ENCODE results near the gene S100A13.
A peak's percentile ranks its signal among the peaks of the same experiment; 100 is the strongest.
"Not testable (repeated sequence)": the region's sequence is repeated elsewhere in the genome, so short reads cannot be mapped to it uniquely, and the experiment has no call there.

S100A13 gene

DNA sequence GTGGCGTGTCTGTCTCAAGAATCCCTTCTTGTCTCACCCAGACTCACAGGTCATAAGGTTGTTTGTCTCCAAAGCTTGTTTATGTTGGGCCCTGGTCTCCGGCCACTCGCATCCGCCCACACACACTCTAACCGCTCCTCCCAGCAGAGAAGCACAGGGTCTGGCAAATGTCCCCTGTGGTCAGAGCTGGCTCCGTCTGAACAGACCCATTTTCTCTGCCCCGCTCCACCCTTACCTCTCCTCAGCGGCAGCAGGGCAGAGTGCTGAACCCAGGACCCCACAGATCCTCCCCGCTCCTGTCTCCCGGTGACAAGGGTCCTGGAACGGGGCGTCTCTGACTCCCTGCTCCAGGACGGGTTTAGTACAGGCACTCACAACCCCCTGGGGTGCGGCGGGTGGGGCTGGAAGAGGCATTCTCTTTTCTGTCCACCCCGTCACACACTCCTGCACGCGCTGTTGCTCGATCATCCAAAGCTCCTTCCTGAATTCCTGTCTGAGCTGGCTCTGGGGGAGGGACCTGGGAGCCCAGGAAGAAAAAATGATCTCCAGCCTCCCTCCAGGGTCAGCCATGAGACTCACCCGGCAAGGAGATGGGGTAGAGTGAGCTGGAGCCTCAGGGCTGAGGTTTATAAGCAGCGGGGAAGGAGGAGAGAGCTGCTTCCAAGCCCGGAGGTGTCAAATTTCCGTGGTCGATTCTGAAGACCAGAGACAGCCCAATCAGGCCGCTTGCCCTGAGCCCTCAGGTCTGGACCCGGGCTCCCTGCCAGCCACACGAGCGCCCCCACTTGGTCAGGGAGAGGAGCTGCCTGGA is at the start of gene S100A13:
Gene S100A13, minus strand, starts transcription at position 602 of the 811 bp plus-strand sequence. CDS start 1,033 bp downstream, outside the sequence.
- peak; percentile 89 for DNase-seq

DNA sequence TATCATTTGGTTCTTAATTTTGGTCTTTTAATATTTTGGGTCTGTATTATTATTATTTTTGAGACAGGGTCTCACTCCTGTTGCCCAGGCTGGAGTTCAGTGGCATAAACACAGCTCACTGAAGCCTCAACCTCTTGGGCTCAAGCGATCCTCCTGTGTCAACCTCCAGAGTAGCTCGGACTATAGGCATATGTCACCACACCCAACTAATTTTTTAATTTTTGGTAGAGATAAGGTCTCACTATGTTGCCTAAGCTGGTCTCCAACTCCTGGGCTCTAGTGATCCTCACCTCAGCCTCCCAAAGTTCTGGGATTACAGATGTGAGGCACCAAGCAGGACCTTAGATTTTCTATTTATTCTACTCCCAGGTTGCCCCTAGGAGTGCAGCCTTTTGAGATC is 46.2 kb upstream of the S100A13 start:
- no peak for DNase-seq

DNA sequence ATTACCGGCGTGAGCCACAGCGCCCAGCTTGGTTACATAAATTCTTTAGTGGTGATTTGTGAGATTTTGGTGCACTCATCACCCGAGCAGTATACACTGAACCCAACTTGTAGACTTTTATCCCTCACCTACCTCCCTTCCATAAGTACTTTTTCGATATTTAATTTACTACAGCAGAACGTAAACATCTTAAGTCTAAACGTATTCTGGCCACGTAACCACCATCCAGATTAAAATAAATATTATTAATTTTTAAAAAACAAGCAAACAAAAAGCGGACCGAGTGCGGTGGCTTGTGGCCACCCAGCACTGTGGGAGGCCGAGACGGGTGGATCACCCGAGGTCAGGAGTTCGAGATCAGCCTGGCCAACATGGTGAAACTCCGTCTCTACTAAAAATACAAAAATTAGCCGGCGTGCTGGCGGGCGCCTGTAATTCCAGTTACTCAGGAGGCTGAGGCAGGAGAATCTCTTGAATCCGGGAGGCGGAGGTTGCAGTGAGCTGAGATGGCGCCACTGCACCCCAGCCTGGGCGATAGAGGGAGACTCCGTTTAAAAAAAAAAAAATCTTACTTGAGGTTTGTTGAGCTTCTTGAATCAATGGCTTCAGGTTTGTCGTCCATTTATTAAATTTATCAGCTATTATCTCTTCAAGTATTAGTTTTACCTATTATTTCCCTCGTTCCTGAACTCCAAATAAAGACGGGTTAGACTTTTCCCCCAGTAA is 44.5 kb upstream of the S100A13 start:
- not testable (repeated sequence) for DNase-seq

GRCh38 chr1:153670859-153671627 is 43.7 kb upstream of the S100A13 start, which contains the start of gene ILF2:
ILF2 (minus strand) TSS chr1:153670993; CDS start chr1:153670922, 71 bp downstream.
- DNase-seq: peak; percentile 99

DNA sequence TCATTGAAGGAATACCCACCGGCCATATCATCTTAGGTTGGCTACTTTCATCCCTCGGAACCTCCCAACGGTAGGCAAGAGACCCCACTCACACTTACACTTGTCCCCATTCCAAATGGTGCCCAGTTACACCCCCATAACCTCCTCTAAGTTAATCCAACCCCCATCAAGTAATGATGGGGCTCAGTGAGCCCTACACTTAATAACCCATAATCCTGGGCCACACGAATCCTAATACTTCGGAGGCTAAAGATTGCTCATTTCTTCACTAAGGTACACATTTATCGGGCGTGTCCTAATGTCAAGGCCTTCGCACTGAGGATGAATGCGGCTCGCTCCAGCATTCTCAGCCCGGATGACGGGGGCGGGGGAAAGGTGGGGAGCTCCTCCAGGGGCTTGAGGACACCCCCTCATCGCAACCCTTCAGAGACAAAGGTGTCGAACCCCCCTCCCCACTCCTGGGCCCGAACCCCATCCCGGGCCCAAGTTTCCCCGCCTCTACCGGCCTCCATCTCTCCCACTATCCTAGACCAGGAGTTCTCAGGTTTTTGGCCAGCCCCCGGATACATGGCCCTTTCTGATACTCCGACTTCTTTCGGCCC is 43.1 kb upstream of the S100A13 start:
- no peak for DNase-seq

DNA sequence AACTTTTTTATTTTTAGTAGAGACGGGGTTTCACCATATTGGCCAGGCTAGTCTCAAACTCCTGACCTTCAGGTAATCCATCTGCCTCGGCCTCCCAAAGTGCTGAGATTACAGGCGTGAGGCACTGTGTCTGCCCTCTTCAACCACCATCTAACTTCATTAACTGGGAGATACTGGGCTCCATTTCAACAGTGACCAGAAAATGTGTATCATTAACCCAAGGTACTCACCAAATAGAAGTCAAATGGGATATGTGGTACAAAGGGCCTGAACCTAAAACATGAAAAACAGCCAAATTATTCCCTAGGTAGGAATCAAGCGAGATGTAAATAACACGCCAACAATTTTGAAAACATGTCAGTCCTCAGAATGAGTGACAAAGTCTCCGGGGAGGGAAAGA is 42.3 kb upstream of the S100A13 start:
- DNase-seq: no peak

DNA sequence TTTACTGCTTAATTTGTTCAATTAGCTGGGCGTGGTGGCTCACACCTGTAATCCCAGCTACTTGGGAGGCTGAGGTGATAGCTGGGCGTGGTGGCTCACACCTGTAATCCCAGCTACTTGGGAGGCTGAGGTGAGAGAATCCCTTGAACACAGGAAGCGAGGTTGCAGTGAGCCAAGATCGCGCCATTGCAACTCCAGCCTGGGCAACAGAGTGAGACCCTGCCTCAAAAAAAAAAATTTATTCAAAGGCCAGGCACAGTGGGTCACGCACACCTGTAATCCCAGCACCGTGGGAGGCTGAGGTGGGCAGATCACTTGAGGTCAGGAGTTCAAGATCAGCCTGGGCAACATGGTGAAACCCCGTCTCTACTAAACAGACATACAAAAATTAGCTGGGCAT is 41.4 kb upstream of the S100A13 start:
- not testable (repeated sequence) for DNase-seq

DNA sequence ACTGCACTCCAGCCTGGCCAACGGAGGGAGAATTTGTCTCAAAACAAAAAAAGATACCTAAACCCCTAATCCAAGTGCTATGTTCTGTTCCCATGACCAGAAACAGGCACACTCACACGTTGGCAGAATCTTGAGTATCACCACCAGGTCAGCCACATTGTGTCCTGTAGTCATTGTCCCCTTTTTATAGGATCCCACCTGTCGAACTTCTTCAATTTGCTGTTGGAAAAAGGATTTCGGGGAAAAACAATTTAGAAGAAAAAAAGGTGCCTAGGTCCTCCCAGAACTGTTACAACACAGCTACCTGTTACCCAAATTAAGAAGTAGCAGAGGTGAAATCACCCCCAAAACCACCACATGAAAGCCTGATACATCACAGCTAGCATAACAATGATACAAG is 40.1 kb upstream of the S100A13 start:
- DNase-seq: no peak

GRCh38 chr1:153663211-153663610 is 35.9 kb upstream of the S100A13 start:
- no peak for DNase-seq

- DNase-seq: no peak
Measured at GRCh38 chr1:153662269-153662668, 35.0 kb upstream of the S100A13 start.

DNA sequence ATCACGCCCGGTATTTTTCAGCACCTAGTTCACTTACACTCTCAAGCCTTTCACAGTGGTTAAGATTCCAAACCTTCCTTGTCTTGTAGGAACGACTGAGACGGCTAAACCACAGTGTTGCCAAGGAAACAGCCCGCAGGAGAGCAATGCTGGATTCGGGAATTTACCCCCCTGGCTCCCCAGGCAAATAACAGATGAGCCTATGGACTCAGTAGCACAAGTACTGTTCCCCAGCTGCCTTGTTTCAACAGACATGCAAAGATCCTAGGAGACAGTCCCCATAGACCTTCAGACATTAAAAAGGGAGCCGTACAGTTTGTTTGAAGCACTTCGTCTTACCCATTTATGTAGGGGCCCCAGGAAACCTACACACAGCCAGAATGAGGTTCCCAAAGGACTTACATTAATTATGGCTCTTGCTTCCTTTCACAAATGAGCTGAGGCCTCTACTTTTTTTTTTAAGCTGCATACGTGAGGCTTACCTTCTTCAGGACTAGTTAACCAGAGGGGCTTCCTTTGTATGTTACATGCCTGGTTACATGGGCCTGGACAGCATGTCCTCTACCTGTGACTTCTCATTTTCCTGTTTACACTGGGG is 33.9 kb upstream of the S100A13 start:
- no peak for DNase-seq

DNA sequence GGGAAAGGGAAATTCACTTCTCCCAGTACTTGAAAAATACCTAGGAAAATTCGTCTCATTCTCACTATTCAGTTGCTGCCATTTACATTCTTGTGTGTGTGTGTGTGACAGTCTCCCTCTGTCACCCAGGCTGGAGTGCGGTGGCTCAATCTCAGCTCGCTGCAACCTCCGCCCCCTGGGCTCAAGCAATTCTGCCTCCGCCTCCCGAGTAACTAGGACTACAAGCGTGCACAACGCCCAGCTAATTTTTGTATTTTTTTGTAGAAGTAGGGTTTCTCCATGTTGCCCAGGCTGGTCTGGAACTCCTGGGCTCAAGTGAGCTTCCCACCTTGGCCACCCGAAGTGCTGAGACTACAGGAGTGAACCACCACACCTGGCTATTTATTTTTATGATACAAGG is 32.4 kb upstream of the S100A13 start:
- DNase-seq: no peak

DNA sequence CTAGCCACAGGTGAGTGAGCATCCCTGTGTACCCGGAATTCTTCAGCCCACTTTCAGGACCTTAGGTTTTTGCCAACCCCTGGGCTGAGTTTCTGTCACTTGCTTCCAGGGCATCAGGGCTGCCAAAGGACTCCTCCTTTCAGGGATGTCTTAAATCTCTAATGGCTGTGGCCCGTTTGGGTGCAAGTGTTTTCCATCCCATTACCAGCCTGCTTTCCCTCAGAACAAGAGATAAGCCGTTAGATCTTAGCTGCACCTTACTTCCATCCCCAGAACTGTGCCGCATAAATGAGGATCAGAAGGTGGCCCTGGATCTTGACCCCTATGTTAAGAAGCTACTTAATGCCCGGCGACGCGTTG is 31.9 kb upstream of the S100A13 start:
- no peak for DNase-seq

DNA sequence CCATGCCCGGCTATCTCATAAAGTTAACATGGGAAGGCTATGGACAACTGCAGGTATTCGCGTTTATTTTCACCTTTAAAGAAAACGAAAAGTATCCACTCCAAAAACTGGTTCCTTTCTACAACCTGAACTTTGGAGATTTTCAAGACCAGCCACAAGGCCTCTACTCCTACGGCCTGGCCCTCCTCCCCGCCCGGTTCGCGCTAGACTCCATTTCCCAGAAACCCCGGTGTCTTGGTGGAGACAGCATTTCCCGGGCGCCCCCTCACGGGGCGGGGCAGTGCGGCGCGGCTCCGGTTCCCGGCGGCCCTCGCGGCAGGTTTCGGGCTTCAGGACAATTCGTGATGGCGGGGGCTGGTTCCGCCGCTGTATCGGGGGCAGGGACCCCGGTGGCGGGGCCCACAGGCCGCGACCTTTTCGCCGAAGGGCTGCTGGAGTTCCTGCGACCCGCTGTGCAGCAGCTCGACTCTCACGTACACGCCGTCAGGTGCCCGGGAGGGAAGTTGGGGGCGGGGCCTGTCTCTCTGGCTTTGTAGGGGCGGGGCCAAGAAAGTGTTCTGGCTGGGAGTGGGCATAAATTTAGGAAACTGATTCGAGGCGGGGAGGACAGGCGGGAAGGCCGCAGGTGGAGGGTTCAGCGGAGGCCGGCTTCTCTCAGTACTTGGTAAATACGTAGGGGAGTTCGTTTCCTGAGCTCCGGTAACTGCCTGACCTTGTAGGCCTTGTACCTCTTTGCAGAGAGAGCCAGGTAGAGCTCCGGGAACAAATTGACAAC is 31.3 kb upstream of the S100A13 start, which contains the start of gene SNAPIN:
Gene SNAPIN, plus strand, starts transcription at position 304 of the 775 bp plus-strand sequence. Its CDS starts 41 bp downstream, at position 345.
- peak; percentile 67 for DNase-seq

DNA sequence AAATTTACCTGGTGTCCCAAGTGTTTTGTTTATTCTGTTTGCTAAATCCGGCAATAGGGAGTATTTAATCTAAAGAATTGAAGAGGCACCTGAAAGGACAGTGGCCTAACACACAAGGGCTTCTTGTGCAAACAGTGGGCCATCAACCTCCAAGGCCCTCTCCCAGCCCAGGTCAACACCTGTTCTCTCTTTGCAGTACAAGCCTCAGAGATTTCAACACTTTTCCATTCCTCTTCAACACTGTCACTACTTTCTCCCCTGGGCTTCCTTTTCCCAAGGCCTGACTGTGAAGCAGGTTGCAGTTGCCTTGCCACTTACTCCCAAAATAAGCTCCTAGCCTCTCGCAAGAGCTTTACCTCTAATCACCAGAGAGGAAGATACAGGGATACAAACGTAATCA is 28.0 kb upstream of the S100A13 start:
- DNase-seq: peak; percentile 36

DNA sequence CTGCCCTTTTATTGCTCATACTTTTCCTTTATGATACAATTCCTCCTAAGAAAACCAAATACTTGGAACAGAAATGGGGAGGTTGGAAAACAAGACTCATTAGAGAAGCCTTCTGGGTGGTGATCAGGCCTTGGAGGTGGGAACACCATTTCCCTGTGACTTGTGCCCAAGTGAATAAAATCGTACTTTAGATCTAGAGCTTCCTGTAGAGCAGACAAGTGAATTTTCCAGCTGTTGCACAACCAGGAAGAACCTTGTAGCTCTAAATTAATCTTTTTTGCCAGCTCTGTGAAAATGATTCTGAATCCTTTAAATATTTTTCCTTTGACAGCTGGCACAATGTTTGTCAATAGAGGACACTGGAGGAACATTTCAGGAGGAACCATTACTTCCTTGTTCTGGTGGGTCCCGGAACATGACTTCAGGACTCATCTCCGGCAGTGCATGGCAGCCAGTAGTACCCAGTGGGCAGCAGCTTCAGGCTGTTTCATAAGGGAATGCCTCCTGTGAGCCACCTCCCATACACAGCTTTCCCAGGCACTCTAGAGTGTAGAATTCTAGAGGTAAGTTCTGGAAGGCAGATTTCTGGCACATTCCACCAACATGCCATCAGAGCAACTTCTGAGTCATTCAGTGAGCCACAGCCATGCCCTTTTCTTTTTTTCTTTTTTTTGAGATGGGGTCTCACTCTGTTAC is 25.6 kb upstream of the S100A13 start:
- DNase-seq: peak; percentile 18

DNA sequence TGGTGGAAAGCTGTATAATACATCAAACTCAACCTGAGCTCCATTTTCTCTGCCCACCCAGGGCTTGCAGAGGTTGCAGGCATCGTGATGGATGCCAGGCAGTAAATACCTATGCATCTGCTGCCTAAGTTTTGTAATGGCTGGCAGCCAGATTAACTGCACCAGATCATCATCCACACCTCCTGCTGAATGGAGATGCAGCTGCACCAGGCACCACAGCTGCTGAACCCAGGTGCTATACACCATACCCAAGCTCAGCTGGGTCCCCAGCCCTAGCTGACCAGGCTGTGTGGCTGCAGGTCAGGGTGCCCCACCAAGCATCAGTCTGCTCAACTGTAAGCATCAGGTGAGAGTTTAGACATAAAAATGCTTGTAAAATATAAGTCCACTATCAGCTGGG is 24.5 kb upstream of the S100A13 start:
- DNase-seq: no peak

DNA sequence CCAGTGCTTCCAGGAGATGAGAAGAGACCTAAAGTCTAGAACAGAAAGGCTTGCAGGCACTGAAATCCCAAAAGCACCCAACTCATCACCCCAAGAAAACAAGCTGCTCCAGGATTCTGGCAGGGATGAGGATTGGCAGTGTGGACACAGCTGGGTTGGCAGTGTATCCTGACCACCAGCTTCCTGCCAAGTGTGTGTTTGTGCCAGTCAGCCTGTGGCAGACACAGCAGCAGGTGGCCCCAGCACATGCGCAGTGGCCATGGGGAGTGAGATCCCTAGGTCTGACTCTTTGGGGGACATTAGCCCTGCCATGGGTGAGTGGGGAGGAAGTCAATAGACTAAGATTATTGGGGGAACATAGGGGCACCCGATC is 22.5 kb upstream of the S100A13 start:
- DNase-seq: peak; percentile 94

GRCh38 chr1:153649137-153649862 is 22.0 kb upstream of the S100A13 start:
- DNase-seq: peak; percentile 66

- no peak for DNase-seq
Measured at GRCh38 chr1:153648000-153648643, 20.8 kb upstream of the S100A13 start.

All from NCI-H2029 (cell line).